Measurements from ENCODE around the gene NOD1. TPM values are rescaled to one million over a fixed set of nuclear protein-coding genes. Genes with fewer than 3 reads are reported as not detected.

Gene NOD1
- total RNA-seq, 4 donors from 2014 or later: 17.6 to 36.5 (median 23.0) TPM

- TF ChIP-seq, protein P1, sequence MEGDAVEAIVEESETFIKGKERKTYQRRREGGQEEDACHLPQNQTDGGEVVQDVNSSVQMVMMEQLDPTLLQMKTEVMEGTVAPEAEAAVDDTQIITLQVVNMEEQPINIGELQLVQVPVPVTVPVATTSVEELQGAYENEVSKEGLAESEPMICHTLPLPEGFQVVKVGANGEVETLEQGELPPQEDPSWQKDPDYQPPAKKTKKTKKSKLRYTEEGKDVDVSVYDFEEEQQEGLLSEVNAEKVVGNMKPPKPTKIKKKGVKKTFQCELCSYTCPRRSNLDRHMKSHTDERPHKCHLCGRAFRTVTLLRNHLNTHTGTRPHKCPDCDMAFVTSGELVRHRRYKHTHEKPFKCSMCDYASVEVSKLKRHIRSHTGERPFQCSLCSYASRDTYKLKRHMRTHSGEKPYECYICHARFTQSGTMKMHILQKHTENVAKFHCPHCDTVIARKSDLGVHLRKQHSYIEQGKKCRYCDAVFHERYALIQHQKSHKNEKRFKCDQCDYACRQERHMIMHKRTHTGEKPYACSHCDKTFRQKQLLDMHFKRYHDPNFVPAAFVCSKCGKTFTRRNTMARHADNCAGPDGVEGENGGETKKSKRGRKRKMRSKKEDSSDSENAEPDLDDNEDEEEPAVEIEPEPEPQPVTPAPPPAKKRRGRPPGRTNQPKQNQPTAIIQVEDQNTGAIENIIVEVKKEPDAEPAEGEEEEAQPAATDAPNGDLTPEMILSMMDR (IDR thresholded peaks at IDR 0.05; ENCODE audit: low read depth): no peak
Measured at GRCh38 chr7:30519122-30519521, 40.5 kb upstream of the NOD1 start.

DNA sequence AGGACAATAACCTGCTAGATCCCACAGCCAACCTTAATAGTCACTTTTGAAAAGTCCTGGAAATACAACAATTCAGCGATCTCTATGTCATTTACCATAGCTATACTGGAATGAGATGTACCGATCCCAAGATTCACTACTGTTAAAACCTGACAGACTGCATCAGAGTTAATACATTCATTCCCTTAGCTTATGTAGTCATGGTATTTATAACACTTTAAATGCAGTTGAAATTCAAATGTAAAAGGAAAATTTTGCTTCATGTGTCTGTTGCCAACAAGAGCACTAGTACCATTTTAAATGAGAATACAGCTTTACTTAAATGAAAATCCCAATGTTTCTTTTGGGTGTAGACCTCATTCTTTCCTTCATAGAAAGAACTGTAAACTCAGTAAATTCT is 37.2 kb upstream of the NOD1 start:
- TF ChIP-seq, protein P1 (IDR thresholded peaks at IDR 0.05; ENCODE audit: low read depth): no peak

GRCh38 chr7:30514776-30515175 is 36.2 kb upstream of the NOD1 start:
- TF ChIP-seq, protein P1 (IDR thresholded peaks at IDR 0.05; ENCODE audit: low read depth): no peak

GRCh38 chr7:30514177-30514576 is 35.6 kb upstream of the NOD1 start:
- TF ChIP-seq, protein P1 (IDR thresholded peaks at IDR 0.05; ENCODE audit: low read depth): no peak

DNA sequence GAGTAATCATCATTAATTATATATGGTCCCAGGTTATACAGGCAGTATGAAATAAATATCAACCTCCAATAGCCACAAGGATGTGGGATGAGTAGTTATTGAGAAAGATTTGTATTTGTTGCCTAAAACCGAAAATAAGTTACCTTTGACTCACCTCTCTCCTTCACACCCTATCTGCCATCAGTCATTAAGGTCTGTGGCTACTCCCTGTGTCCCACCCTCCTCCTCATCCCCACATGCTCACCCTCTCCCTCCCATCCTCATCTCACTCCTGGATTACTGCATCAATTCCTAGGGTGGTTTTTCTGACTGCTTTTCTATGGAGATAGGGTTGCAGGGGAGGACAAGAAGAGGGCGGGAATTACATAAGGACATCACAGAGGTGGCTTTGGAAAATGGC is 35.2 kb upstream of the NOD1 start:
- TF ChIP-seq, protein P1 (IDR thresholded peaks at IDR 0.05; ENCODE audit: low read depth): no peak

DNA sequence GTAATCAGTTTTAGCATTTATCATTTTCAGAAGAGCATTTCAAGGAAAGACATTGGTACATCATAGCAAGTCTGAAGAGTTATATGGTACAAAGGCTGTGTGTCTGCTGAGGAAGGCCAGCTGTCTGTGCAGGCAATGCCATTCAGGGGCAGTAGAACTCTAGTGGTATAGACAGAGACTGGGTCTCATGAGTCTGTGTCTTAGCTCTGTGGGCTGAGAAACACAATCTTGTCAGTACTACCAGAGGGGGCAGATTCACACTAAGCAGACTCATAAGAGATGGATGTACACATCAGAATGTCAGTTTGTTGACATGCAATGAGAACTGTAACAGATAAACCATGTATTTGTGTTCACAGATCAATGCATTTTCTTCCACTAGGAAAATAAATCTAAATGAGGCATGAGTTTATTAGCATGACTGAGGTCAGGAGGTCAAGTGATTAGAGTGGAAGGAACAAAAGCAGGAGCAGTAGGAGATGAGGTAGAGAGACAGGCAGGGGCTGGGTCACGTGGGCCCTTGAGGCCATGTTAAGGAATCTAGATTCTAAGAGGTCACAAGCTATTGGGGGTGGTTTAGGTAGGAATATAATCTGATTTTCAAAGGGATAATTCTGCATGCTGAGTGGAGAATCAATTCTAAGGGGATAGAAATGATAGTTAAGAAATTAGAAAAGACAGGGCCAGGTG is 33.5 kb upstream of the NOD1 start:
- TF ChIP-seq, protein P1 (IDR thresholded peaks at IDR 0.05; ENCODE audit: low read depth): no peak

DNA sequence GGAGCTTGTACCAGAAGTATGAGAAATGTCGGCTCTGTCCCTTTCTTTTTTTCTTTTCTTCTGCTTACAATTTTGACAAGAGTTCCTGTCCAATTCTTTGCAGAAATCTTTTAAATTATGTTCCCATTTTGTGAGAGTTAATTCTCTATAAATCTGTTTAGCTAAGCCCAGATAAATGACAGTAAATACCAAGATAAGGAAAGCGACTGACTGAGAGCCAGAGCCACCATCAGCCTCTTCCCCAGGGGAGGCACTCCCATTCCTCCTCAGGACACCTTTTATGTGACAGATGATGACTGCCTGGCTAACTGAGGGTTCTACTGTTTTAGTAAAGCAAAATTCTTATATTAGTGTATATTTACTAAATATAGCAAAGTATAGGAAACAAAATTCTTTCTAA is 32.9 kb upstream of the NOD1 start:
- TF ChIP-seq, protein P1 (IDR thresholded peaks at IDR 0.05; ENCODE audit: low read depth): no peak

Measured in subcutaneous adipose tissue (tissue), 4 donors.